ENCODE measurements around the gene TTC39A.
A peak's percentile ranks its signal among the peaks of the same experiment; 100 is the strongest.
"Not testable (repeated sequence)": the region's sequence is repeated elsewhere in the genome, so short reads cannot be mapped to it uniquely, and the experiment has no call there.

The TTC39A gene

DNA sequence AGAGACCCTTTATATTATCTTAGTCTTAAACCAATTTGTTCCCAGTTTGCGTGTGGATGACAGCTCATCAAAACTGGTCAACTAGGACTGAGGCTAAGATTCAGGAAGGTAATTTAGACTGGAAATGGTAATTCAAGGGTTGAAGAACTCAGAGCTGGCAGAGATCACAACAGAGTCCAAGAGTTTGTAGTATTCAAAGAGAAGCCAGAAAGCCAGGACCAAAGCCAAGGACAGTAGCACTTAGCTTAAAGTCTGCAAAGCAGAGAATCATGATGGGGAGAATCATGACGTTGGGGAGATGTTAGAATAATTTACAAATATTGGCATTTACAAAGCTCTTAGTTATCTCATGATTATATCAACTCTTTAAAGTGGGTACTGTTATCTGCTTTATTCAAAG lies 61.7 kb downstream of the TTC39A start:
- no peaks in the 10 kb centered on the region for H3K9me3 Mint-ChIP-seq
- H3K27me3 Mint-ChIP-seq: no peaks in the 10 kb centered on the region
- peaks cover 21% of the 10 kb centered on the region for H3K36me3 Mint-ChIP-seq (ENCODE audit: low read depth)
- H3K4me1 Mint-ChIP-seq (ENCODE audit: low read depth): peaks cover 50% of the 10 kb centered on the region
- peak overlapping the region; percentile 62 for H3K27ac Mint-ChIP-seq
- intact Hi-C loops (cut with micrococcal nuclease): no loop called here
- peak overlapping the region; percentile 7 for H3K4me3 Mint-ChIP-seq

DNA sequence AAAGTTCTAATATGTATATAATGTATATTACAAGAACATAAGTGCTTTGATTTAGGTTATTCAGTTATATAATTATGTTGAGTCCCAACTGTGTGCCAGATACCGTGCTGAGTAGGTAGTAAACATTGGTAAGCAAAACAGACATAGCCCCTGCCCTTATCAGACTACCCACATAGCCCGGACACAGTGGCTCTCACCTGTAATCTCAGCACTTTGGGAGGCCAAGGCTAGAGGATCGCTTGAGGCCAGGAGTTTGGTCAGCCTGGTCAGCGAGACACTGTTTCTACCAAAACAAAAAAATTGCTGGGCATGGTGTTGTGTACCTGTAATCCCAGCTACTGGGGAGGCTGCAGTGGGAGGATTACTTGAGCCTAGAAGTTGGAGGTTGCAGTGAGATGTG lies 63.6 kb downstream of the TTC39A start:
- intact Hi-C loops (cut with micrococcal nuclease): no loop called here
- no peak overlapping the region for H3K27ac Mint-ChIP-seq
- H3K4me1 Mint-ChIP-seq (ENCODE audit: low read depth): peaks cover 54% of the 10 kb centered on the region
- H3K36me3 Mint-ChIP-seq (ENCODE audit: low read depth): peaks cover 24% of the 10 kb centered on the region
- no peak overlapping the region for H3K4me3 Mint-ChIP-seq
- no peaks in the 10 kb centered on the region for H3K9me3 Mint-ChIP-seq
- H3K27me3 Mint-ChIP-seq: no peaks in the 10 kb centered on the region

- Mint-ChIP-seq H3K9me3 (no peaks in the 10 kb centered on the region), H3K36me3 (ENCODE audit: low read depth) (peaks cover 20% of the 10 kb centered on the region), H3K4me3 (no peak overlapping the region), H3K4me1 (ENCODE audit: low read depth) (peaks cover 54% of the 10 kb centered on the region), H3K27me3 (no peaks in the 10 kb centered on the region), H3K27ac (peak overlapping the region; percentile 43)
- intact Hi-C loops (cut with micrococcal nuclease): no loop called here
These were observed 64.2 kb downstream of the TTC39A start for GRCh38 chr1:51266181-51266580.

DNA sequence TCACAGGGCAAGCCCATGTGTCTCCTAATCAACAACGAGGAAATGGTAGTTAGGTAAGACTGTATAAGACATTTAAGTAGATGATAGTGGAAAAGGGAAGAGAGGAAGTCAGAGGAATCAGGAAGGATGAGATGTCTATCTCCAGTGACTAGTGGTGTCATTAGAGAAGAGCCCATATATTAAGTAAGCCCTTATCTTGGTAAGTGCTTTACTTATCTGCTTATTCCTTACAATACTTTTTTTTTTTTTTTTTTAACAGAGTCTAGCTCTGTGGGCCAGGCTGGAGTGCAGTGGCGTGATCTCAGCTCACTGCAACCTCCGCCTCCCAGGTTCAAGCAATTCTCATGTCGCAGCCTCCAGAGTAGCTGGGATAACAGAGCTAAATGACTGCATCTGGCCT lies 64.7 kb downstream of the TTC39A start:
- H3K36me3 Mint-ChIP-seq (ENCODE audit: low read depth): peaks cover 15% of the 10 kb centered on the region
- H3K27me3 Mint-ChIP-seq: no peaks in the 10 kb centered on the region
- H3K9me3 Mint-ChIP-seq: no peaks in the 10 kb centered on the region
- H3K27ac Mint-ChIP-seq: peak overlapping the region; percentile 43
- intact Hi-C loops (cut with micrococcal nuclease): no loop called here
- H3K4me3 Mint-ChIP-seq: no peak overlapping the region
- H3K4me1 Mint-ChIP-seq (ENCODE audit: low read depth): peaks cover 57% of the 10 kb centered on the region

DNA sequence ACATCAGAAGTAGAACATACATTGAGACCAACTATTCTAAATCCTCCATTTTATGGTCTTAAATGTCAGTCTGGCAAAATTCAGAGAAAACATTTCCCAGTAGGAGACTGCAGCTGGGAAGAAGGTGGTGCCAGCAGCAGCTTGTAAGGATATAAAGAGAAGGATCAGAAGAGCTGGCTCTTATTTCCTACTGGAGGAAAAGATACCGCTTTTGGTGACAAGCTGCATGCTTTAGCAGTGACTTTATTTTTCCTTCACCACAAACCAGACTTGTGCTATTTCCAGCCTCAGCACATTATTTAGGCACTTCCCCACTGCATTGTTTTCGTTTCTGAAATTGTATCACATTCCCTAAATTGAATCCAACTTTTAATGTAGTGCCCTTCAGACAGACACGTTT lies 65.9 kb downstream of the TTC39A start:
- Mint-ChIP-seq H3K9me3 (no peaks in the 10 kb centered on the region), H3K36me3 (ENCODE audit: low read depth) (peaks cover 6% of the 10 kb centered on the region), H3K27ac (peak overlapping the region; percentile 48), H3K4me1 (ENCODE audit: low read depth) (peaks cover 57% of the 10 kb centered on the region), H3K4me3 (no peak overlapping the region), H3K27me3 (no peaks in the 10 kb centered on the region)
- intact Hi-C loops (cut with micrococcal nuclease): no loop called here

DNA sequence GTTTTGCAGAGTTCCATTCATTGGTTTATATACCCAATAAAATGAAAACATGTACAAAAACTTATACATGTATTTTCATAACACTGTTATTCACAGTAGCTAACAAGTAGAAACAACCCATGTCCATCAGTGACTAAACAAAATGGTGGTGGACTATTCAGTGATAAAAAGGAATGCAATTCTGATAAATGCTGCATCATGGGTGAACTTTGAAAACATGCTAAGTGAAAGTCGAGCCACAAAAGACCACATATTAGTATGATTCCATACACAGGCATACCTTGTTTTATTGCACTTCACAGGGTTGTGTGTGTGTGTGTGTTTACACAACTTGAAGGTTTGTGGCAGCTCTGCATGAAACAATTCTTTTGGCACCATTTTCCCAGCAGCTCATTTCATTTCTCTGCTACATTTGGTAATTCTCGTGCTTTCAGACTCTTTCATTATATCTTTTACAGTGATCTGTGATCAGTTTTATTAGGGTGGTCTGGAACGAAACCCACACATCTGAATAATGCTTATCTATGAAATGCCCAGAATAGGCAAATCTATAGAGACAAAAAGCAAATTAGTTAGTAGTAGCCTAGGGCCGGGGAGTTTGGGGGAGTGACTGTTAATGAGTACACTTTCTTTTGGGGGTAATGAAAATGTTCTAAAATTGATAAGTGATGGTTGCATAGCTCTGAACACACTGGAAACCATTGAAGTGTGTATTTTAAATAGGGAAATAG lies 67.0 kb downstream of the TTC39A start:
- H3K4me3 Mint-ChIP-seq: no peak overlapping the region
- H3K4me1 Mint-ChIP-seq (ENCODE audit: low read depth): peaks cover 52% of the 10 kb centered on the region
- peak overlapping the region; percentile 48 for H3K27ac Mint-ChIP-seq
- peaks cover 6% of the 10 kb centered on the region for H3K36me3 Mint-ChIP-seq (ENCODE audit: low read depth)
- no peaks in the 10 kb centered on the region for H3K9me3 Mint-ChIP-seq
- intact Hi-C loops (cut with micrococcal nuclease): no loop called here
- no peaks in the 10 kb centered on the region for H3K27me3 Mint-ChIP-seq

GRCh38 chr1:51255331-51255730 lies 75.0 kb downstream of the TTC39A start:
- Mint-ChIP-seq H3K4me1 (ENCODE audit: low read depth) (peaks cover 11% of the 10 kb centered on the region), H3K36me3 (ENCODE audit: low read depth) (peaks cover 10% of the 10 kb centered on the region), H3K9me3 (no peaks in the 10 kb centered on the region), H3K27ac (no peak overlapping the region), H3K27me3 (no peaks in the 10 kb centered on the region), H3K4me3 (no peak overlapping the region)
- intact Hi-C loops (cut with micrococcal nuclease): no loop called here

DNA sequence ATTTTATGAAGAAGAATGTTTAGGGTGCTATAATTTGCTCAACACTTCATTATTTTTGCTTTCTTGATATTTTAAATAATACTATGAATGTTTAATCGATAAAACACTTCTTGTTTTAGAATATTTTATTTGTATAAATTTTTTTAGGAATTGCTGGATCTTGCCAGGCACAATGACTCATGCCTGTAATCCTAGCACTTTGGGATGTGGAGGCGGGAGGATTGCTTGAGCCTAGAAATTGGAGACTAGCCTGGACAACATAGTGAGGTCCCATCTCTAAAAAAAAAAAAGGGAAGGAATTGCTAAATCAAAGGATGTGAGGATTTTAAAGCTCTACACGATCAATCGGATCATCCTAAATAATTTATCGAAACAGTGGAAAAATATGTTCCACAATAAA lies 76.7 kb downstream of the TTC39A start:
- Mint-ChIP-seq H3K36me3 (ENCODE audit: low read depth) (peaks cover 11% of the 10 kb centered on the region), H3K27me3 (no peaks in the 10 kb centered on the region), H3K9me3 (no peaks in the 10 kb centered on the region), H3K4me3 (no peak overlapping the region), H3K4me1 (ENCODE audit: low read depth) (peaks cover 15% of the 10 kb centered on the region), H3K27ac (no peak overlapping the region)
- intact Hi-C loops (cut with micrococcal nuclease): no loop called here

GRCh38 chr1:51252366-51252765 lies 78.0 kb downstream of the TTC39A start:
- Mint-ChIP-seq H3K27me3 (no peaks in the 10 kb centered on the region), H3K36me3 (ENCODE audit: low read depth) (peaks cover 11% of the 10 kb centered on the region), H3K27ac (no peak overlapping the region), H3K4me3 (no peak overlapping the region), H3K9me3 (no peaks in the 10 kb centered on the region), H3K4me1 (ENCODE audit: low read depth) (peaks cover 19% of the 10 kb centered on the region)
- intact Hi-C loops (cut with micrococcal nuclease): no loop called here

DNA sequence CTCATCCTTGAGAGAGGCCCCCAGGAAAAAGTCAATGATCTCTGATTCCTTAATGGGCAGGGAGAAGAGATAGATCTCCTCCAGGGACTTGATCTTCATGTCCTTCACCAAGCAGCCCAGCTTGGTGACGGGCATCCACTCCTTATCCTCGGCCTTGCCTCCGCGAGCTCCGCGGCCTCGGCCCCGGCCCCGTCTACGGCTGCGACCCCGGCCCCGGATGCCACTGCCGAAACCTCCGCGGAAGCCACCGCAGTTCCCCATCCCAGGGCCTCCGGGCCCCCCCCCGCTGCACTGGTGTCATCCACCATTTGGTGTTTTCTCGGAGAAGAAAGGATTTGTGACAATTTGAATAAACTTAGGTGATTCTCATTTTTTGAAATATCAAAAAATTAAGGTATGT lies 79.2 kb downstream of the TTC39A start:
- intact Hi-C loops (cut with micrococcal nuclease); H3K27me3 Mint-ChIP-seq; H3K27ac Mint-ChIP-seq; H3K4me3 Mint-ChIP-seq; H3K9me3 Mint-ChIP-seq: not testable (repeated sequence)
- H3K4me1 Mint-ChIP-seq (ENCODE audit: low read depth): peaks cover 31% of the 10 kb centered on the region
- peaks cover 15% of the 10 kb centered on the region for H3K36me3 Mint-ChIP-seq (ENCODE audit: low read depth)

DNA sequence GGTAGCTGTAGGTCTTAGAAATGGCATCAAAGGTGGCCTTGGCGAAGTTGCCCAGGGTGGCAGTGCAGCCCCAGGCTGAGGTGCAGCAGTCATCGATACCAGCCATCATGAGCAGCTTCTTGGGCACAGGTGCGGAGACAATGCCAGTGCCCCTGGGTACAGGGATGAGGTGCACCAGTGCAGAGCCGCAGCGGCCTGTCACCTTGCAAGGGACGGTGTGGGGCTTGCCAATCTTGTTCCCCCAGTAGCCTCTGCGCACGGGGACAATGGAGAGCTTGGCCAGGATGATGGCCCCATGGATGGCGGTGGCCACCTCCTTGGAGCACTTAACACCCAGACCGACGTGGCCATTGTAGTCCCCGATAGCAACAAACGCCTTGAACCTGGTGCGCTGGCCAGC lies 79.6 kb downstream of the TTC39A start:
- H3K36me3 Mint-ChIP-seq (ENCODE audit: low read depth): peaks cover 19% of the 10 kb centered on the region
- H3K27me3 Mint-ChIP-seq; H3K27ac Mint-ChIP-seq; H3K4me3 Mint-ChIP-seq; H3K9me3 Mint-ChIP-seq; intact Hi-C loops (cut with micrococcal nuclease): not testable (repeated sequence)
- H3K4me1 Mint-ChIP-seq (ENCODE audit: low read depth): peaks cover 35% of the 10 kb centered on the region

DNA sequence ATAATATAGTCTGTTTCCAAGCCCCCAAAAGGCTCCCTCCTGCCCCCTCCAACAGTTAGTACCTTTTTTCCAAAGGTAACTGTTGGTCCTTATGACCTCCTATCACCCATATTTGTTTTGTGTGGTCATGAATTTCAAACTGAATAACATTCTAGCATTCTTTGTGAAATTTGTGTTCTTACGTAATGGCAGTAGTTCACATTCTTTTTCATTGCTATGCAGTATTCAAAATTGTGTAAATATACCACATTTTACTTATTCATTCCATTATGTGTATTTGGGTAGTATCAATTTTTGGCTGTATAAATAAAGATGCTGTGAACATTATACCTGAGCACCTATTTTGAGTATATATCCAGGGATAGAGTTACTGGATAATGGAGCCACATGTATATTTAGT lies 80.9 kb downstream of the TTC39A start:
- Mint-ChIP-seq H3K4me1 (ENCODE audit: low read depth) (peaks cover 37% of the 10 kb centered on the region), H3K27ac (no peak overlapping the region), H3K27me3 (no peaks in the 10 kb centered on the region), H3K9me3 (no peaks in the 10 kb centered on the region), H3K36me3 (ENCODE audit: low read depth) (peaks cover 19% of the 10 kb centered on the region), H3K4me3 (no peak overlapping the region)
- intact Hi-C loops (cut with micrococcal nuclease): no loop called here

DNA sequence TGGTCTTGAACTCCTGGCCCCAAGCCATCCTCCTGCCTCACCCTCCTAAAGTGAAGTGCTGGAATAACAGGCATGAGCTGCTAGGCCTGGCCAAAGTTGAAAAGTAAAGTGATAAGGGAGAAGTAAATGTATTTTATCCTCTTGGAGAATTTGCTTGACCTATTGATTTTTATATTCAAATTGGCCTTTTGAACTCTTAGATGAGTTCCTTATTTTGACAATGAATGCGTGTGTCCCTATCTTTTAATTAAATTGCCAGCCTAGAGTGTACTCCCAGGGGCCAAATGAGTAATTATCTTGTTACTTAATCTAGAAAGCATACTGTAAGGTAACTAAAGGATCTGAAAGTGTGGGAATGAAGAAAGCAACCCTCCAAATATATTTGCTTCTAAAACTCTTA lies 82.9 kb downstream of the TTC39A start:
- H3K36me3 Mint-ChIP-seq (ENCODE audit: low read depth): peaks cover 26% of the 10 kb centered on the region
- peaks cover 45% of the 10 kb centered on the region for H3K4me1 Mint-ChIP-seq (ENCODE audit: low read depth)
- no peak overlapping the region for H3K27ac Mint-ChIP-seq
- H3K4me3 Mint-ChIP-seq: no peak overlapping the region
- intact Hi-C loops (cut with micrococcal nuclease): no loop called here
- no peaks in the 10 kb centered on the region for H3K27me3 Mint-ChIP-seq
- no peaks in the 10 kb centered on the region for H3K9me3 Mint-ChIP-seq

GRCh38 chr1:51247022-51247421 lies 83.3 kb downstream of the TTC39A start:
- intact Hi-C loops (cut with micrococcal nuclease): no loop called here
- H3K36me3 Mint-ChIP-seq (ENCODE audit: low read depth): peaks cover 26% of the 10 kb centered on the region

DNA sequence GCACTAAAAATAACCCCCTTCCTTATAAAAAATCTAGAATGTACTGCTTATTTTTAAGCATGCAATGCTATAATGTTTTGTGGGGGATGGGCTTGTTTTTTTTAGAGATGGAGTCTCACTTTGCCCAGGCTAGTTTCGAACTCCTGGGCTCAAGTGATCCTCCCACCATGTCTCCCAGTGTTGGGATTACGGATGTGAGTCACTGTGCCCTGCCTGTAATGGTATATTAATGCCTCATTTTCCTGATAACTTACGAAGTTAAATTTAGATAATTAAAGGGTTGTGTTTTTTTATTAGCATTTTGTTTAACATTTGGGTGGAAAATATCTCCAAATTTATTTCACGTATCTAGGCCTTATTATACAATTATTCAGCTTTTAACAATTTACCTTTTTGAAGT lies 87.8 kb downstream of the TTC39A start:
- no peak overlapping the region for H3K27ac Mint-ChIP-seq
- peaks cover 50% of the 10 kb centered on the region for H3K4me1 Mint-ChIP-seq (ENCODE audit: low read depth)
- intact Hi-C loops (cut with micrococcal nuclease): no loop called here
- peaks cover 24% of the 10 kb centered on the region for H3K36me3 Mint-ChIP-seq (ENCODE audit: low read depth)
- no peak overlapping the region for H3K4me3 Mint-ChIP-seq
- no peaks in the 10 kb centered on the region for H3K9me3 Mint-ChIP-seq
- H3K27me3 Mint-ChIP-seq: no peaks in the 10 kb centered on the region

More at GRCh38 chr1:51247022-51247421, 83.3 kb downstream of the TTC39A start:
- Mint-ChIP-seq H3K27me3 (no peaks in the 10 kb centered on the region), H3K4me3 (no peak overlapping the region), H3K9me3 (no peaks in the 10 kb centered on the region), H3K27ac (no peak overlapping the region), H3K4me1 (ENCODE audit: low read depth) (peaks cover 41% of the 10 kb centered on the region)
